ENCODE data around the gene DIABLO.

The DIABLO gene

GRCh38 chr12:122250536-122250935 lies 24.7 kb upstream of the DIABLO start:
- no peak for TF ChIP-seq CTCF (IDR thresholded peaks at IDR 0.05; ENCODE audit: extremely low read depth, insufficient read depth, missing control alignments)
- DNase-seq (ENCODE audit: low spot score) = no peak
- in situ Hi-C loops (cut with MboI; ENCODE audit: low pct_unique_long_range_greater_than_20kb, low sequenced_read_pairs, unreplicated experiment) = no loop called here

GRCh38 chr12:122250047-122250446 lies 24.2 kb upstream of the DIABLO start:
- DNase-seq (ENCODE audit: low spot score) = no peak
- TF ChIP-seq CTCF (IDR thresholded peaks at IDR 0.05; ENCODE audit: extremely low read depth, insufficient read depth, missing control alignments) = no peak
- in situ Hi-C loops (cut with MboI; ENCODE audit: low pct_unique_long_range_greater_than_20kb, low sequenced_read_pairs, unreplicated experiment) = no loop called here

GRCh38 chr12:122245553-122245952 lies 19.7 kb upstream of the DIABLO start:
- no peak for TF ChIP-seq CTCF (IDR thresholded peaks at IDR 0.05; ENCODE audit: extremely low read depth, insufficient read depth, missing control alignments)
- no peak for DNase-seq (ENCODE audit: low spot score)
- in situ Hi-C loops (cut with MboI; ENCODE audit: low pct_unique_long_range_greater_than_20kb, low sequenced_read_pairs, unreplicated experiment) = no loop called here

- TF ChIP-seq CTCF (IDR thresholded peaks at IDR 0.05; ENCODE audit: extremely low read depth, insufficient read depth, missing control alignments) = no peak
- in situ Hi-C loops (cut with MboI; ENCODE audit: low pct_unique_long_range_greater_than_20kb, low sequenced_read_pairs, unreplicated experiment) = no loop called here
- DNase-seq (ENCODE audit: low spot score) = no peak
Observed at GRCh38 chr12:122244565-122245371, 18.9 kb upstream of the DIABLO start.

- no peak for TF ChIP-seq CTCF (IDR thresholded peaks at IDR 0.05; ENCODE audit: extremely low read depth, insufficient read depth, missing control alignments)
- in situ Hi-C loops (cut with MboI; ENCODE audit: low pct_unique_long_range_greater_than_20kb, low sequenced_read_pairs, unreplicated experiment) = no loop called here
- no peak for DNase-seq (ENCODE audit: low spot score)
Observed at GRCh38 chr12:122243965-122244364, 18.1 kb upstream of the DIABLO start.

- no peak for DNase-seq (ENCODE audit: low spot score)
- no peak for TF ChIP-seq CTCF (IDR thresholded peaks at IDR 0.05; ENCODE audit: extremely low read depth, insufficient read depth, missing control alignments)
- in situ Hi-C loops (cut with MboI; ENCODE audit: low pct_unique_long_range_greater_than_20kb, low sequenced_read_pairs, unreplicated experiment) = no loop called here
Observed at GRCh38 chr12:122238861-122239260, 13.0 kb upstream of the DIABLO start.
